ENCODE results near the gene ID3. TPM values are rescaled to one million over a fixed set of nuclear protein-coding genes. Genes with fewer than 3 reads are reported as not detected.

ID3 gene
- polyA plus RNA-seq, 1 donor from 2014 or later: 8.0 TPM

DNA sequence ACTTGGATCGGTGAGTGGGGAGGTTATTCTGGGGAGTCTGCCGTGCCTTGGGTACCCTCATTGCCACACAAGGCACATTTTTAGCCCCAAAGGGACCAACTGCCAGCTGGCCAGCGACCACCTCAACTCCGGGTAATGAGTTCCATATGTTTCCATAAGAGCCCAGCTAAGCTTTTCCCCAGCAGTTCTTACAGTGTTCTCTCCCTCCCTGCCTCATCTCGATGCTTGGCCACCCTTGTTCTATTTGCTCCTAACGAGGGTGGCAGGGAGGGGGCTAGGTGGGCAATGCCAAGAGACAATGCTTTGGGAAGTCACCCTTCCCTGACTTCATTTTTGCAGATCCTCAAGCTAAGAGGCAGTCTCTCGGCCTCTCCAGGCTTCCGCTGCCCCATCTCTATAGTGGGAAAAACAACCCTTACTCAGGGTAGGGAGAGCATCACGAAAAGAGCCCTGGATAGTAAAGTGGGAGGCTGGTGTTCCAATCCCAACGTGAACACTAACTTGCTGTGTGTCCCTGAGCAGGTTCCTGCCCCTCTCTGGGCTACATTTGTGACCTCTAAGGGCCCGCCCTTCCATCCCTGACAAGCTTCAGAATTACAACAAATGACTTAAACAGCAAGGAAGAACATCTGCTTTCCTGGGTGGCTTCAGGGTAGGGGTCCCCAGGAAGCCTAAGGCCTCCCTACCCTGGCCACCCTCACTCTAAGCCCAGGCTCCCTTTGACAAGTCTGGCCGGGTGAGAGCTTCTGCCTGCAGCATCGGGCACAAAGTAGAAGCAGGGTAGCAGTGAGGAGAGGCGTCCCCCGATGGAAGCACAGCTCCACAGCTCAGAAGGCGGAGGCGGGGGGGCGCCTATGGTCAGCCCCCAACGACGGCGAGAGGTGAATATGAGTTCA lies 5.8 kb downstream of the ID3 start:
- Histone ChIP-seq H3F3A (ENCODE audit: insufficient read depth, low read length, poor library complexity, severe bottlenecking) (peaks cover 4% of the 10 kb centered on the region), H3K27ac (ENCODE audit: low read length) (no peak overlapping the region), H3K4me2 (ENCODE audit: low read length) (no peak overlapping the region), H3K9me2 (ENCODE audit: insufficient read depth, low read length) (no peaks in the 10 kb centered on the region), H4K20me1 (ENCODE audit: insufficient read depth) (no peaks in the 10 kb centered on the region), H3K4me3 (ENCODE audit: low read length) (peak overlapping the region; percentile 71), H3K79me2 (replicated peaks; ENCODE audit: insufficient read depth, low read length) (no peaks in the 10 kb centered on the region), H3K27me3 (ENCODE audit: insufficient read depth, low read depth, low read length) (peaks cover 48% of the 10 kb centered on the region), H3K36me3 (ENCODE audit: insufficient read depth, low read length) (no peaks in the 10 kb centered on the region), H2AFZ (ENCODE audit: low read depth, low read length) (no peak overlapping the region), H3K9ac (ENCODE audit: low read length) (no peak overlapping the region), H3K9me3 (ENCODE audit: low read length) (no peaks in the 10 kb centered on the region)
- TF ChIP-seq EP300 (conservative IDR thresholded peaks at IDR 0.05; ENCODE audit: poor library complexity, severe bottlenecking) (no peak), MXI1 (conservative IDR thresholded peaks at IDR 0.05; ENCODE audit: poor library complexity, severe bottlenecking) (no peak), TAF1 (IDR thresholded peaks at IDR 0.05; ENCODE audit: low read depth) (no peak), REST (IDR thresholded peaks at IDR 0.05; ENCODE audit: borderline replicate concordance) (no peak), RAD21 (conservative IDR thresholded peaks at IDR 0.05) (no peak), POLR2AphosphoS5 (IDR thresholded peaks at IDR 0.05) (no peak), CTCF (IDR thresholded peaks at IDR 0.05; ENCODE audit: poor library complexity, severe bottlenecking) (no peak), EZH2 (IDR thresholded peaks at IDR 0.05; ENCODE audit: borderline replicate concordance, insufficient read depth, low read length, poor library complexity, severe bottlenecking) (no peak), SMC3 (conservative IDR thresholded peaks at IDR 0.05; ENCODE audit: poor library complexity) (no peak)

GRCh38 chr1:23551849-23552248 lies 7.5 kb downstream of the ID3 start:
- Histone ChIP-seq H3K4me2 (ENCODE audit: low read length) (no peak overlapping the region), H3K4me3 (ENCODE audit: low read length) (no peak overlapping the region), H2AFZ (ENCODE audit: low read depth, low read length) (no peak overlapping the region), H3F3A (ENCODE audit: insufficient read depth, low read length, poor library complexity, severe bottlenecking) (peaks cover 4% of the 10 kb centered on the region), H3K9ac (ENCODE audit: low read length) (no peak overlapping the region), H3K9me3 (ENCODE audit: low read length) (no peaks in the 10 kb centered on the region), H4K20me1 (ENCODE audit: insufficient read depth) (no peaks in the 10 kb centered on the region), H3K27ac (ENCODE audit: low read length) (no peak overlapping the region), H3K79me2 (replicated peaks; ENCODE audit: insufficient read depth, low read length) (no peaks in the 10 kb centered on the region), H3K36me3 (ENCODE audit: insufficient read depth, low read length) (no peaks in the 10 kb centered on the region), H3K9me2 (ENCODE audit: insufficient read depth, low read length) (no peaks in the 10 kb centered on the region), H3K27me3 (ENCODE audit: insufficient read depth, low read depth, low read length) (peaks cover 31% of the 10 kb centered on the region)
- TF ChIP-seq CTCF (IDR thresholded peaks at IDR 0.05; ENCODE audit: poor library complexity, severe bottlenecking): no peak
- no peak for TF ChIP-seq MXI1 (conservative IDR thresholded peaks at IDR 0.05; ENCODE audit: poor library complexity, severe bottlenecking)
- TF ChIP-seq EZH2 (IDR thresholded peaks at IDR 0.05; ENCODE audit: borderline replicate concordance, insufficient read depth, low read length, poor library complexity, severe bottlenecking): no peak
- no peak for TF ChIP-seq SMC3 (conservative IDR thresholded peaks at IDR 0.05; ENCODE audit: poor library complexity)
- no peak for TF ChIP-seq POLR2AphosphoS5 (IDR thresholded peaks at IDR 0.05)
- TF ChIP-seq TAF1 (IDR thresholded peaks at IDR 0.05; ENCODE audit: low read depth): no peak
- TF ChIP-seq REST (IDR thresholded peaks at IDR 0.05; ENCODE audit: borderline replicate concordance): no peak
- TF ChIP-seq EP300 (conservative IDR thresholded peaks at IDR 0.05; ENCODE audit: poor library complexity, severe bottlenecking): no peak
- no peak for TF ChIP-seq RAD21 (conservative IDR thresholded peaks at IDR 0.05)

Measured in neural cell (in vitro differentiated cells).